Measurements from ENCODE around the gene GPR35. TPM values are rescaled to one million over a fixed set of nuclear protein-coding genes. Genes with fewer than 3 reads are reported as not detected.
A peak's percentile ranks its signal among the peaks of the same experiment; 100 is the strongest.

GPR35 gene
- total and polyA plus RNA-seq, 4 donors: 0.30 to 2.4 (median 0.44) TPM

DNA sequence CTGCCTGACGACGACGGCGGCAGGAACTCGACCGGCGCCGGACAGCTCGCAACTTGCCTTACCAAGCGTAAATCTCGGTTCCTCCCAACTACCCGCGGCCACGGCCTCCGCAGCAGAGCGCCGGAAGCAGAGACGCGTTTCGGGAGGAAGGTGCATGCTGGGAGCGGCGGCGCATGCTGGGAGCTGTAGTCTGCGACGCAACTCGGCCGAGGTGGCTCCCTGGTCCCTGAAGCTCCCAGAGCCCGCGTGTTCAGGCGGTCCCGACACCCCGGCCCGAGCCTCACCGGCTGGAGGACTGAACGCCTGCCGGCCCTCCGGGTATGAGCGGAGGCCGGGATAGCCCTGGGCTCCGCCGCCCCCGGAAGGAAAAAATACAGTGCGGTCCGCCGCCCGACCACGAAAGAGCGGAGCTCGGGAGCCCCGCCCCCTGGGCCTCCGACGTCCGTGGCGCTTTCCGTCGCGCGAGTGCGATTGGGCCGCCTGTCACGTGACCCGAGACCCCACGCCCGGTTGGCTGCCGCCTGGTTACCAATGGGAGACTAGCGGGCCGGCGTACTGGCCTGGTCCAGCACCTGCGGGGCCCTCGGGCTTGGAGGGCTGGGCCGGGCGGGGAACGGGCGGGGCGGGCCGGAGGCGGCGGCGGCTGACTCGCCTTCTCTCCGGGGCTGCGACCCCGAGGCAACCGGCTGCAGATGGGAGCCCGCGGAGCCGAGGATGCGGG, 38.9 kb upstream of the GPR35 start, which contains the start of gene CAPN10:
CAPN10 (plus strand) TSS at position 537 of the 721 bp plus-strand sequence; CDS start at position 715, 178 bp downstream.
- TF ChIP-seq, protein P1, sequence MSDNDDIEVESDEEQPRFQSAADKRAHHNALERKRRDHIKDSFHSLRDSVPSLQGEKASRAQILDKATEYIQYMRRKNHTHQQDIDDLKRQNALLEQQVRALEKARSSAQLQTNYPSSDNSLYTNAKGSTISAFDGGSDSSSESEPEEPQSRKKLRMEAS (IDR thresholded peaks at IDR 0.05): no peak
- TF ChIP-seq TAF1 (conservative IDR thresholded peaks at IDR 0.05) (peak; percentile 44), RXRA (IDR thresholded peaks at IDR 0.05) (no peak), RAD21 (IDR thresholded peaks at IDR 0.05) (peak in 1 of 2 donors; percentile 42), SP1 (IDR thresholded peaks at IDR 0.05) (peak; percentile 52), FOXA1 (IDR thresholded peaks at IDR 0.05) (no peak), FOXA2 (IDR thresholded peaks at IDR 0.05) (no peak), YY1 (IDR thresholded peaks at IDR 0.05) (peak; percentile 72), GABPA (IDR thresholded peaks at IDR 0.05 in 1 of 2, conservative IDR thresholded peaks at IDR 0.05 in 1 of 2) (peak in 1 of 2 donors; percentile 91), NR2F2 (IDR thresholded peaks at IDR 0.05) (no peak), REST (IDR thresholded peaks at IDR 0.05) (peak; percentile 41), HNF4G (IDR thresholded peaks at IDR 0.05) (no peak), ATF3 (IDR thresholded peaks at IDR 0.05) (no peak), HNF4A (conservative IDR thresholded peaks at IDR 0.05) (no peak)
- TF ChIP-seq, protein P2, sequence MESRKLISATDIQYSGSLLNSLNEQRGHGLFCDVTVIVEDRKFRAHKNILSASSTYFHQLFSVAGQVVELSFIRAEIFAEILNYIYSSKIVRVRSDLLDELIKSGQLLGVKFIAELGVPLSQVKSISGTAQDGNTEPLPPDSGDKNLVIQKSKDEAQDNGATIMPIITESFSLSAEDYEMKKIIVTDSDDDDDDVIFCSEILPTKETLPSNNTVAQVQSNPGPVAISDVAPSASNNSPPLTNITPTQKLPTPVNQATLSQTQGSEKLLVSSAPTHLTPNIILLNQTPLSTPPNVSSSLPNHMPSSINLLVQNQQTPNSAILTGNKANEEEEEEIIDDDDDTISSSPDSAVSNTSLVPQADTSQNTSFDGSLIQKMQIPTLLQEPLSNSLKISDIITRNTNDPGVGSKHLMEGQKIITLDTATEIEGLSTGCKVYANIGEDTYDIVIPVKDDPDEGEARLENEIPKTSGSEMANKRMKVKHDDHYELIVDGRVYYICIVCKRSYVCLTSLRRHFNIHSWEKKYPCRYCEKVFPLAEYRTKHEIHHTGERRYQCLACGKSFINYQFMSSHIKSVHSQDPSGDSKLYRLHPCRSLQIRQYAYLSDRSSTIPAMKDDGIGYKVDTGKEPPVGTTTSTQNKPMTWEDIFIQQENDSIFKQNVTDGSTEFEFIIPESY (IDR thresholded peaks at IDR 0.05): no peak
- TF ChIP-seq, protein P3, sequence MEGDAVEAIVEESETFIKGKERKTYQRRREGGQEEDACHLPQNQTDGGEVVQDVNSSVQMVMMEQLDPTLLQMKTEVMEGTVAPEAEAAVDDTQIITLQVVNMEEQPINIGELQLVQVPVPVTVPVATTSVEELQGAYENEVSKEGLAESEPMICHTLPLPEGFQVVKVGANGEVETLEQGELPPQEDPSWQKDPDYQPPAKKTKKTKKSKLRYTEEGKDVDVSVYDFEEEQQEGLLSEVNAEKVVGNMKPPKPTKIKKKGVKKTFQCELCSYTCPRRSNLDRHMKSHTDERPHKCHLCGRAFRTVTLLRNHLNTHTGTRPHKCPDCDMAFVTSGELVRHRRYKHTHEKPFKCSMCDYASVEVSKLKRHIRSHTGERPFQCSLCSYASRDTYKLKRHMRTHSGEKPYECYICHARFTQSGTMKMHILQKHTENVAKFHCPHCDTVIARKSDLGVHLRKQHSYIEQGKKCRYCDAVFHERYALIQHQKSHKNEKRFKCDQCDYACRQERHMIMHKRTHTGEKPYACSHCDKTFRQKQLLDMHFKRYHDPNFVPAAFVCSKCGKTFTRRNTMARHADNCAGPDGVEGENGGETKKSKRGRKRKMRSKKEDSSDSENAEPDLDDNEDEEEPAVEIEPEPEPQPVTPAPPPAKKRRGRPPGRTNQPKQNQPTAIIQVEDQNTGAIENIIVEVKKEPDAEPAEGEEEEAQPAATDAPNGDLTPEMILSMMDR (IDR thresholded peaks at IDR 0.05; ENCODE audit: low read depth, low read length, missing input control): no peak
- no peaks in the 10 kb centered on the region for H3K9me3 ChIP-seq (ENCODE audit: control insufficient read depth in 4 of 4, low read length in 3 of 4)
- under 1% methylated on average over 88 of the region's 88 CpGs for WGBS
- H3K27me3 ChIP-seq (ENCODE audit: control insufficient read depth in 4 of 4, insufficient read depth in 4 of 4, low read length in 3 of 4): no peaks in the 10 kb centered on the region
- H3K4me3 ChIP-seq (ENCODE audit: low read depth in 1 of 3, low read length in 3 of 3): peak within 1 kb of the TSS; percentile 80 to 95 (median 92)
- peak within 1 kb of the TSS; percentile 85 to 95 for H3K27ac ChIP-seq (ENCODE audit: low read depth in 1 of 2, low read length in 2 of 2)
- peak within 1 kb of the TSS; percentile 94 to 99 for H3K9ac ChIP-seq (ENCODE audit: low read depth in 1 of 2, low read length in 2 of 2)
- peaks cover 18 to 53% (median 40%) of the 10 kb centered on the region in 4 donors for H3K4me1 ChIP-seq (ENCODE audit: control insufficient read depth in 4 of 4, insufficient read depth in 4 of 4, low read length in 3 of 4)
- peaks cover 0 to 5% (median 1%) of the 10 kb centered on the region in 4 donors for H3K36me3 ChIP-seq (ENCODE audit: control insufficient read depth in 4 of 4, insufficient read depth in 3 of 4, low read depth in 1 of 4, low read length in 3 of 4)
- peak; percentile 97 for DNase-seq (ENCODE audit: low spot score)
